NCI-H446 (cell line): ENCODE data around the gene CUBN.
"Not testable (repeated sequence)": the region's sequence is repeated elsewhere in the genome, so short reads cannot be mapped to it uniquely, and the experiment has no call there.

Experiments used
- DNase-seq, 2 experiments: peaks; one replicate each; lab custom pipeline; 2025; lab: John Stamatoyannopoulos, UW

The CUBN gene

GRCh38 chr10:17141504-17142229 is 12.1 kb upstream of the CUBN start:
- no peak for DNase-seq

GRCh38 chr10:17140386-17140761 is 10.8 kb upstream of the CUBN start:
- DNase-seq: no peak

DNA sequence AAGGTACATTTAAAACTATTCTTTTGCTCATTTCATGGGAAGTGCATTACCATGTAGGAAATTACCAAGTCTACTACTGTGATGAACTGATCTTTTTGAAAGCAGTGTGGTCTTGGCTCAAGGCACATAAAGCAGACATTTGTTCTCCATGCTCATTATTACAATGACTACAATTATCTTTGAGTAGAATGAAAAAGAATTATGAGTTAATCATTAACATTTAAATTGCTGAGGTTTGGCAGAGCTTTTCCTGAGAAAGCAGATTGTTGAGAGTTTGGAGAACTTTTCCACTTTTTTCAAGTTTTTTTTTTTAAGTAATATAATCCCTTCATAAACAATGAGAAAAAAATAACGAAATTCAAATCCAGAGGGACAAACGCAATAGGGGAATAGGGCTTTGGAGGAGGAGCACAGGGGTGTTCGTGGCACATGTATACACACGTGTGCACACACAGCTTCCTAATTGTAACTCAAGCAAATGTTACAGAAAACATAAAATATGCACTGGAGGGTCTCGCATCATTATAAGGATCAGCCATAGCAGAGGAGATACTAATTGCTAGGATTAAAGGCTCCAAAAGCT is 8.9 kb upstream of the CUBN start:
- no peak for DNase-seq

GRCh38 chr10:17134737-17135260 is 5.2 kb upstream of the CUBN start:
- no peak for DNase-seq

DNA sequence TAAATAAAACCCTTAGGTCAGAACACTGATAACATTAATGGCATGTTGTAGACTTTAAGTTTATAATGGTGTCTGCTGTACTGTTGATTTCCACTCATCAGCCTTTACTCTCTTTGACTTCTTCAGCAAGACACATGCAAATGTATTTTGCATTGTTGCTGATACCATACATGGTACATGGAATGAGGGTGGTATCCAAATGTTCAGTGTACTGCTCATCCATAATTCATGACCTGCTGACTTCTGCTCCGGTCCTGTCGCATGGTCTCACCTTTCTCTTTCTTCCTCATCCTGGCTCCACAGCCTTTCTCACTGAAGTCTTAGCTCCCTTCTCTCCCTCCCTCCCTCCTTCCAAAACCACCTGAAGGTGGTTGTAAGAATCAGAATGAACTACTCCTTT is 4.7 kb upstream of the CUBN start:
- no peak for DNase-seq

GRCh38 chr10:17128261-17128660 is 1.4 kb downstream of the CUBN start:
- no peak for DNase-seq

- DNase-seq: no peak
These were observed 3.3 kb downstream of the CUBN start for GRCh38 chr10:17126327-17126726.

- DNase-seq: no peak
These were observed 4.3 kb downstream of the CUBN start for GRCh38 chr10:17125206-17125893.

DNA sequence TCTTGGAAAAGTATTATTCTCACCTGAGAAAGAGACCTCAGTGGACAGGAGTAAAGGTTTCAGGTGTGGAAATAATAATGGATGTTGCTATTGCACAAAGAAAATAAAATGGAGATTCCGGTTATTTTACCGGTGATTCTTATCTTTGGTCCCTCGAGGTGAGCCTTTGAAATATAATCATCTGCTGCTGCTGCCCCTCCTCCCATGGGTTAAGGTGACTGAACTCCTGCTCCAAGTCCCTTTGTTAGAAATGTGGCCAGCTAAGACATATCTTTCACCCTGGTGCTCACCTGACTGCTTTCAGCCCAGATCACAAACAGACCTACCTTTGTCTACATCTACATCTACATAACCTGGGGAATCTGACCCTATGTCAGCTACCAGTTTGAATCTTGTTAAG is 5.7 kb downstream of the CUBN start:
- DNase-seq: no peak

DNA sequence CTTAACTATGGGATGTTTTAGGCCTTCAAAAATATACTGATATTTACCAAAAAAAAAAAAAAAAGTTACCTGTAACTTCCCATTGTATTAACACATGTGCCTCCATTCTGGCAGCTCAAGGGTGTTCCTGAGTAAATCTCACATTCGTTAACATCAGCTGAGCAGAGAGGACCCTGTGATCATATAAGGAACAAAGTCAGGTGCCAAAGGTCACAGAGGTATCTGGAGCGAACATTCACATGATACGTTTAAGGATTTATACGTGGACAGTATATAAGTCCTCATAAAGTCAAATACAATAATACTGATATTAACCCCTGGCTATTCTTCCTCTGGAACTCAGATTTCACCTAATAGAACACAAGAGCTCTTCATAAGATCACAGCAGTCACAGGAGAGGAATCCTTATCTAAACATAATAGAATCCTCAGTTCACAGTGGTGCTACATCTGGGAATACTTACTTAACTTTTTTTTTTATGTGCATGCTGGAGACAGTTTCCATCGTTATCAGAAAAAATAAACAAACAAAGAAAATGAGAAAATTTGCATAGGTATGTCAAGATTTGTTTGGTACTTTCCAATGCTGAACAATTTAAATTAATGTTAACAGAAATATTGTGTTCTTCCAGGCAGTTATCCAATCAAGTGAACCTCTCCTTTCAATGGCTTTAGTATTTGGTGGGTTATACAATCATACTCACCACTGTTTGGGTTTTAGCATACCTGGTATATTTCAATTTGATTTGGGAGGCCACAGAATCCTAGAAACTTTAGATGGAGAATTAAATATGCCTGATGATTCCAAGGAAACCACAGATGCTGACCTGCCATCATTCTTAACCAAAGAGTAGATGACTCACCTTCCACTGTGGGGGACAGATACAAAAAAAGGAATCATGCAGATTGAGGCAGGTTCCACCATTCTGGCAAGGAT is 6.6 kb downstream of the CUBN start:
- no peak for DNase-seq

GRCh38 chr10:17122052-17122451 is 7.6 kb downstream of the CUBN start:
- no peak for DNase-seq

GRCh38 chr10:17120694-17121093 is 8.9 kb downstream of the CUBN start:
- no peak for DNase-seq

DNA sequence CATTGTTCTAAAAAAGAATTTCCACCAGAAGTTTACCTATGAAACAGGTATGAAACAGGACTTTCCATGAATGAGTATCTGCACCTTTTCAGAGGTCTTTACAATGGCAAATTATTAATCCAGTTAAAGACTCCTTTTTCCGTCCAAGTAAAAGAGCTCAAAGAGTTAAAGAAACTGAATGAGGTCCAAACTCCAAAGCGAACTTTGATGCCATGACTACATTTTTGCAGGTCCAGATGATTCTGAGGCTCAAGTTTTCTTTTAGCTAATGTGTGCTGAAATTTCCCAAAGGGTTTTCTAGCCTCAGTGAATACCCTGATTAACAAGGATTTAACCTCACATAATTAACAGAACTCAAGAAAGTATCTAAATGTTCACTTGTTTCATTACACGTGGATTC is 9.8 kb downstream of the CUBN start:
- DNase-seq: no peak

GRCh38 chr10:17116193-17116592 is 13.4 kb downstream of the CUBN start:
- DNase-seq: no peak

DNA sequence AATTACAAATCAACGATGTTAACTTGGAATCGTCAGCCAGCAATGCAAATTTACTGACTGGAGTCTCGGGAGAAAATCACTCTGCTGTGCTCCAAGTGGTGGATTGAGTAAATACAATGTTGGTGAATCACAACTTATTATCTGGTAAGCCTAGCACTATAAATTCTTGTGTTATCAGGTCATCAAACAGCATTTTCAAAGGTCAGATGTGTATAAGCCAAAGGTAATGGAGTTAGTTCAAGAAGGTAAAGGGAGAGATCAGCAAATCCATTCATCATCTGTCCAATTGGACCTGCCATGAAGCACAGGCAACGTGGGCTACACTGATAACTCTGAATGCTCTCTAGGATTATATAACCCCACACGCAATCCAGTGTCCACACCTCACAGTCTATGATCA is 13.9 kb downstream of the CUBN start:
- no peak for DNase-seq

DNA sequence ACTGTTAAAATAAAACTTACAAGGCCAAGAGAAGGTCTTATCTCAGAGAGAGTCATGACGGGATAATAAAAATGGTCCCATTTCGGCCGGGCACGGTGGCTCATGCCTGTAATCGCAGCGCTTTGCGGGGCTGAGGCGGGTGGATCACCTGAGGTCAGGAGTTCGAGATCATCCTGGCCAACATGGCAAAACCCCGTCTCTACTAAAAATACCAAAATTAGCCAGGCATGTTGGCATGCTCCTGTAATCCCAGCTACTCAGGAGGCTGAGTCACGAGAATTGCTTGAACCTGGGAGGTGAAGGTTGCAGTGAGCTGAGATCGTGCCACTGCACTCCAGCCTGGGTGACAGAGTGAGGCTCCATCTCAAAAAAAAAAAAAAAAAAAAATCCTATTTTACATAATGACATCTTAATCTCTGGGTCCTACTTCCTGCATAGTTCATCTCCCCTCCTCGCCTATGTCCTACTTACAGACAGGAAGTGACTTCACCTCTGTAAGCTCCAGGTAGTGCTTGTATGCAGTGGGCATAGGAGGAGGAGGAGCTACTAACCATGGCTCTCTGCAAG is 14.7 kb downstream of the CUBN start:
- DNase-seq: not testable (repeated sequence)

- DNase-seq: no peak
These were observed 15.6 kb downstream of the CUBN start for GRCh38 chr10:17113889-17114540.

GRCh38 chr10:17113346-17113745 is 16.3 kb downstream of the CUBN start:
- DNase-seq: no peak

DNA sequence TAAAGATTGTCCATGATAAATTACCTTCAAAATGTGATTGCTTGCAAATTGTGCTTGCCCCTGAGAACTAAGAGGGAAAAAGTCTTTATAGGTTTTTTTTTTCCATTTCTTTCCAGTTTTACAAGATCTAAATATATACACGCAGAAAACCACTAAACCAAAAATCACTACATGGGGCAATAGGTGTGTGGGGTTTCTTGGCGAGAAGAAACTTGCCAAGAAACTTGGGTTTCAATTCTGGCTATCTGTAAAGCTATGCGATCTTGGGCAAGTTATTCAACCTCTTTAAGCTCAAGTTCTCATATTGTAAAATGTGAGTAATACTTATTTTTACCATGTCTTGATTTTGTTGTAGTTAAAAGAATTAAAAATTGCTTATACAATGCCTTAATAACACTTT is 17.0 kb downstream of the CUBN start:
- DNase-seq: no peak

DNA sequence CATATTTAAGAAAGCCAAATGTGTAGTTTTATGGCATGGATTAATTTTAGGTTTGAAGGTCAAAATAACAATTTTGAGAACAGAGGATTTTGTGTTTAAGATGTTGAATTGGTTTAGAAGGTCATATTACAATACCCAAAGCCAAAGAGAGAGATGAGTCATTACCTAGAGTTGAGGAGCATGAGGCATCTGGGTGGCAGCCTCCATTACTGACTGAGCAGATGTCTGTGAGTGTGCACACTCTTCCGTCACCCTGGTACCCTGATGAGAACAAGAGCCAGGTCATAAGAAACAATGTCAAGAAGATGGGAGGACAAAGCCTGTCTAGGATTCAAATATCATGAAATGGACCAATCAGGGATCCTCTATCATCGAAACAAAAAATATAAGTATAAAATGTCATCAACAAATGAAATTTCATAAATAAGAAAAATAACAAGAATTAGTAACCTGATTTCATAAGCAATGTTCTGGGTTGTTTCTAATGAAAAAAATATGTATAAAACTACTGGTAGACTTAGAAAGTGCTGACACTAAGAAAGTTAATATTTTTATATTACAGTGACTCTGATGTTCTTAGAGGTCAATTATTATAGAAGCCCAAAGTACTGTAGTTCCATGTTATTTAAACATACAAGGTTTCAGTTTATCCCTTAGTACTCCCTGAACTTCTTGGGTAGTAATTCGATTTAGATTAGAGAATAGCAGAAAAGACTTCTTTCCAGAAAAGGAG is 20.0 kb downstream of the CUBN start:
- DNase-seq: peak in 1 of 2 experiments; percentile 15

DNA sequence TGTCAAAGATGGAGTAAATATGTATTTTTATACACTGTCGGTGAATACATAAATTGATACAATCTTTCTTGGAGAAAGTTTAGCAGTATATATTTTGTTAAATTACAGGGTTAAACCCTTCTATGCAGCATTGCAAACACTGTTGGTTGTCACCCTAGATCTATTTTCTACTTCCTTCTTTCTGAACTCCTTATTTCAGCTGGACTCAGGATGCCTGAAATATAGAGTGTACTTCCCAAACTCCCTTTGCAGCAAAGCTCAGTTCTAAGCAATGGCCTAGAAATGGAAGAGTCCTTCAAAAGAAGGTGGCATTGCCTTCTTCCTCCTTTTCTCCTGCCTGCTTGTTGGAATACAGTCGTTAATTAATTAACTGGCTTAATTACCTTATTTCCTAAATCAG is 20.6 kb downstream of the CUBN start:
- no peak for DNase-seq
